ENCODE measurements around the gene ARTN. TPM values are rescaled to one million over a fixed set of nuclear protein-coding genes. Genes with fewer than 3 reads are reported as not detected.

The ARTN gene
- not detected in 2 replicates for total RNA-seq

GRCh38 chr1:43933386-43934100, at the start of gene ARTN:
TSS of gene ARTN (plus strand) at chr1:43933801. CDS start at chr1:43935657, 1,856 bp downstream.

GRCh38 chr1:43946236-43947060, 12.8 kb downstream of the ARTN start, which contains the start of gene IPO13:
TSS of gene IPO13 (plus strand) at chr1:43946950. CDS start at chr1:43947601, 651 bp downstream.

GRCh38 chr1:43969746-43970466, 36.3 kb downstream of the ARTN start, which contains the start of gene DPH2:
TSS of gene DPH2 (plus strand) at chr1:43970010. CDS start at chr1:43970176, 166 bp downstream.

DNA sequence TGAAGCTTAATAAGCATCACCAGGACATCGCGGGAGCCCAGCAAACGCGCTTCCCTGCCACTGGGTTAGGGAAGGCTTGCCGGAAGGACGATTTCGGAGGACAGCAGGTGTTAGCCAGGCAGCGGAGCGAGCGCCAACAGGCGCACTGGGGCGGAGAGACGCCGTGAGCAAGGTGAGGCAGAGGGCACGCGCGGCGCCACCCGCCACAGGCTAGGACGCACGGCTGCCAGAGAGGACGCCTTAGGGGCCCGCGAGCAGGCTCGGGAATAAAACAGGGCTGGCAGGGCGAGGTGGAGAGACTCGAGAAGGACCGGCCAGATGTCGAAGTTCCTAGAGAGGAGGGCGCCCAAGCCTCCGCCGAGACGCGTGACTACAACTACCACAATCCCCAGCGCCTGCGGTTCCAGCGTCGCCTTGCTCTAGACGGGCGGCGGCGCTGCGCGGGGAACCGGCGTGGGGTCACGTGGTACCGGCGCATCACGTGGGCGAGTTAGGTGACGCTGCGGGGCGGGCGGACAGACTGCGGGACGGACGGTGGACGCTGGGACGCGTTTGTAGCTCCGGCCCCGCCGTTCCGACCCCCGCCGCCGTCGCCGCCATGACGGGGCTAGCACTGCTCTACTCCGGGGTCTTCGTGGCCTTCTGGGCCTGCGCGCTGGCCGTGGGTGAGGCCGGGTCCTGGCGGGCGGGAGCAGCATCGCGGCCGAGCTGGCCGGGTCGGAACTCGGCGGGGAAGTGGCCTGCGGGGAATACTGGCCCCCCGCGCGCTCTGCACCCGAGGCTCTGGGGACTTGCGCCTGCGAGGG, 41.0 kb downstream of the ARTN start, which contains the start of gene ATP6V0B:
ATP6V0B (plus strand) TSS at position 518 of the 806 bp plus-strand sequence; CDS start at position 599, 81 bp downstream.

GRCh38 chr1:43978551-43979260, 45.1 kb downstream of the ARTN start, which contains the start of gene B4GALT2:
TSS of gene B4GALT2 (plus strand) at chr1:43979210. CDS start at chr1:43981161, 1,951 bp downstream.

Other genes starting within 250 kb of the ARTN start
- 9.8 and 17.8 TPM in 2 replicates for gene ST3GAL3, start 226.3 kb upstream of the ARTN start, total RNA-seq
- 18.0 and 24.4 TPM in 2 replicates for gene IPO13, start 13.1 kb downstream of the ARTN start, total RNA-seq
- gene DPH2, start 36.2 kb downstream of the ARTN start, total RNA-seq, result 6.5 and 23.9 TPM in 2 replicates
- gene ATP6V0B, start 41.2 kb downstream of the ARTN start, total RNA-seq, result 72.8 and 127 TPM in 2 replicates
- gene B4GALT2, start 45.4 kb downstream of the ARTN start, total RNA-seq, result 98.6 and 106 TPM in 2 replicates
- 0.43 and 2.2 TPM in 2 replicates for gene CCDC24, start 57.8 kb downstream of the ARTN start, total RNA-seq
- gene SLC6A9, start 97.7 kb downstream of the ARTN start, total RNA-seq, result 11.6 and 16.0 TPM in 2 replicates
- under 0.01 TPM in 1 of 2 replicates, not detected in the other for gene KLF17, start 185.0 kb downstream of the ARTN start, total RNA-seq
- gene KLF18, start 207.8 kb downstream of the ARTN start, total RNA-seq, result not detected in 2 replicates